Head of caudate nucleus (tissue), 42 donors: ENCODE results near the gene THAP4.

Experiments used
- DNase-seq, 42 donors: peaks; one replicate each; pipeline versions ENCODE4 v3.0.0 to v3.0.0-alpha.2; 2020 to 2021; ENCODE audit warnings: mixed read lengths in 7 of 42
- intact Hi-C: fragments of 100-400 bp; cut with DNase I; formaldehyde crosslinking; loops from one replicate; pipeline ENCODE4 v1.15.0; 2022

The THAP4 gene

DNA sequence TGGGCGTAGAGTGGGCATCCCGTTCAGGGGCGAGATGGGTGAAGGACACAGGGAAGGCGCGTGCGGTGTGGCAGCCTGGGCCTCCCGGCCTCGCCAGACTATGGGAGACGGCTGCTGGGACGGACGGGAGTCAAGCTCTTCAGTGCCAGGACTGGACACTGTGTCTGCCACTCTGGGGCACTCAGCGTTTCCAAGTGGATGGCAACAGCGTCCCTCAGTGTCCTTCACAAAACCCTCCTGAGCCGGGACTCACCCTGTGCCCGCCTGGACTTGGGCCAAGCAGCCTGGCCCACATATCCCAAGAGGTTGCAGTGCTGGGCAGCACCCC lies 94.7 kb downstream of the THAP4 start:
- intact Hi-C loops: no loop called here
- peak in 13 of 42 donors; percentile 26 to 63 (median 35) for DNase-seq

- intact Hi-C loops: no loop called here
- no peak for DNase-seq
Observed at GRCh38 chr2:241541564-241542277, 95.2 kb downstream of the THAP4 start.

DNA sequence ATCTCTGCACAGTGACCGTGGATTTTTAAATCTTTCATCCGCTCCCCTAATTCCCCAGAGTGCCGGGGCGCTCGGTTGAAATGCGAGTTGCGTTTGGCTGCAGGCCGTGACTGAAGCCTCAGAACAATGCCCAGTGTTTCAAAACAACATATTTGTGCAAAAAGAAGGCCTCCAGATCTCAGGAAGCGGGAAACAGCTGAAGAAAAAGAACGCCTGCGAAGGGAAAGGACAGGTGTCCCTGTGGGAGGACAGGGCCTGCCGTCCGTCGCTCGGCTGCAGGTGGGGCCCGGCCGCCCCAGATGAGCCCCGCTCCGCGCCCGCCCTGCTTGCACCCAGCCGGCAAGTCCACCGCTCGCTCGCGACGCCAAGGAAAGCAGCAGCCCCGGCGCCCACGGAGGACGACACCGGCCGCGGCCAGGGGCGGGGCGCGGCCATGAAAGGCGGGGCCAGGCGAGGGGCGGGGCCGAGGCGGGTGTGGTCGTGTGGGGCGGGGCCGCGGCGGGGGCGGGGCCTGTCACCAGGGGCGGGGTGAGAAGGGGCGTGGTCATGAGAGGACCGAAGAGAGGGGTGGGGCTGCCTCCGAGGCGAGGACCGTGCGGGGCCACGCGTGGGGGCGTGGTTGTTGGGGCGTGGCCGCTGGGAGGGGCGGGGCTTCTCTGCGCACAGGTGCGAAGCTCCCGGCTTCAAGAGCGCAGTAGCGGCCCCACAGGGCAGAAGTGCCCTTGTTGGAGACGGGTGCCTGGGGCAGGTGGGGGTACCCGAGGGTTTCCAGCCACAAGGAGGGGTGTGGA lies 96.0 kb downstream of the THAP4 start:
- DNase-seq: peak in 37 of 42 donors; percentile 33 to 87 (median 62)
- intact Hi-C loops: no loop called here

GRCh38 chr2:241540401-241540770 lies 96.6 kb downstream of the THAP4 start:
- DNase-seq: no peak
- intact Hi-C loops: no loop called here

- intact Hi-C loops: no loop called here
- DNase-seq: no peak
Observed at GRCh38 chr2:241539616-241540374, 97.2 kb downstream of the THAP4 start.

DNA sequence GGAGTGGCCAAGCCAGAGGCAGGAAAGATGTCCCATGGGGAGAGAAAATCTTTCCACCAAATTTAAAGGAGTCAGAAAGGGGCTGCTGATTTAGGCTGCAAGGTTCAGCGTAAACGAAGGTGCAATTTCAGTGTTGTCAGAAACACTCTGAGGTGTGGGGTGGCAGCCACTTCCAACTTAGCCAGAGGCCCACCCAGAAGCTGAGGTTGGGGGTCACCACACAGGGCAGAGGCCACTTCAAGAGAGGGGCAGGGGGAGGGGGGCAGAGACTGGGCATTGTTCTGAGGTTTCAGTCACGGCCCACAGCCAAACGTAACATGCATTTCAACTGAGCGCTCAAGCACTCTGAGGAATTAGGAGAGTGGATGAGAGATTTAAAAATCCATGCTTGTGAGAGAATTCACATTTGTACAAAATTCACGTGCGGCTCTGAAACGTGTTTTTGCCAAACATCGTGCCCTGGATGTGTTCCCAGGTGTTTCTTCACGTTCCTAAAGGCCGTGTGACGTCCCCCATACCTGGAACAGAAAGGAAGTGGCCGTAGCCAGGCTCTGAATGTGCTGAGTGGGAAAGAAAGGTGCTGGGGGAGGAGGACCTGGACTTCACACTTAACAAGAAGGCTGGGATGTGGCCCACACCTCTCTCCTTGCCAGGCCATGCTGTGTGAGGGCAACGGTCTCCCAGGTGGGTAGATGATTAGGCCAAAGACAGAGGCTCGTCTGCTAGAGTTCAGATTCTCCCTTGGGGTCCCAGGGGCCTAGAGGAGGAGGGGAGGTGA lies 97.9 kb downstream of the THAP4 start:
- no peak for DNase-seq
- intact Hi-C loops: no loop called here

- intact Hi-C loops: no loop called here
- no peak for DNase-seq
Observed at GRCh38 chr2:241535871-241536655, 100.9 kb downstream of the THAP4 start.

GRCh38 chr2:241534701-241535375 lies 102.1 kb downstream of the THAP4 start:
- DNase-seq: no peak
- intact Hi-C loops: no loop called here
